Stomach (tissue), 4 donors: ENCODE measurements around the gene TRIM37.

Experiments
- EP300 ChIP-seq: sonication (generic); formaldehyde crosslinking; IDR thresholded peaks from one replicate; pipeline ENCODE4 v1.6.1; 2017; ENCODE audit warnings: antibody characterized with exemption
- POLR2A ChIP-seq, 4 donors: fragments of 450-650 bp; IDR thresholded peaks; one replicate each; pipeline ENCODE4 v1.6.1; 2016; ENCODE audit warnings: antibody characterized with exemption in 4 of 4, control low read depth in 2 of 4, mild to moderate bottlenecking in 1 of 4, moderate library complexity in 1 of 4
- POLR2AphosphoS5 ChIP-seq, 3 donors: sonication (generic); formaldehyde crosslinking; IDR thresholded peaks; one replicate each; pipeline ENCODE4 v1.6.1; 2016; ENCODE audit warnings: antibody characterized with exemption in 3 of 3
- TF ChIP-seq, protein P1 (sequence below), 7 experiments: fragments of 450-650 bp in 4 of 7; fragments of 200-600 bp in 3 of 7; sonication (generic) in 3 of 7; IDR thresholded peaks; one replicate each; pipeline ENCODE4 v1.5.1; 2016 to 2019; ENCODE audit warnings: antibody characterized with exemption in 7 of 7, control low read depth in 2 of 7, mild to moderate bottlenecking in 1 of 7

DNA sequence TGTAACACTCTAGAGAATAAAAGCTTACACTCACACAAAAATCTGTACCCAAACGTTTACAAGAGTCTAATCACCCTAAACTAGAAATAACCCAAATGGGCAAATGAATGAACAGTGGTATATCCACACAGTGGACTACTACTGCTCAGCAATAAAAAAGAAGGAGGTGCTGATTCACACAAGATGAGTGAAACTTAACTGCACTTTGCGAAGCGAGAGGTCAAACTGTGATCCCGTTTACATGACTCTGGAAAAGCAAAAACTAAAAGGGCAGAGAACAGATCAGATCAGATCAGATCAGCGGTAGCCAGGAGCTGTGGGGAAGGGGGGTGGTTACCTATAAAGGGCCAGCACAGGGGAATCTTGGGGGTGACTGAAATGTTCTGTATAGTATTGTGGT lies 113.4 kb downstream of the TRIM37 start:
- TF ChIP-seq, protein P1, sequence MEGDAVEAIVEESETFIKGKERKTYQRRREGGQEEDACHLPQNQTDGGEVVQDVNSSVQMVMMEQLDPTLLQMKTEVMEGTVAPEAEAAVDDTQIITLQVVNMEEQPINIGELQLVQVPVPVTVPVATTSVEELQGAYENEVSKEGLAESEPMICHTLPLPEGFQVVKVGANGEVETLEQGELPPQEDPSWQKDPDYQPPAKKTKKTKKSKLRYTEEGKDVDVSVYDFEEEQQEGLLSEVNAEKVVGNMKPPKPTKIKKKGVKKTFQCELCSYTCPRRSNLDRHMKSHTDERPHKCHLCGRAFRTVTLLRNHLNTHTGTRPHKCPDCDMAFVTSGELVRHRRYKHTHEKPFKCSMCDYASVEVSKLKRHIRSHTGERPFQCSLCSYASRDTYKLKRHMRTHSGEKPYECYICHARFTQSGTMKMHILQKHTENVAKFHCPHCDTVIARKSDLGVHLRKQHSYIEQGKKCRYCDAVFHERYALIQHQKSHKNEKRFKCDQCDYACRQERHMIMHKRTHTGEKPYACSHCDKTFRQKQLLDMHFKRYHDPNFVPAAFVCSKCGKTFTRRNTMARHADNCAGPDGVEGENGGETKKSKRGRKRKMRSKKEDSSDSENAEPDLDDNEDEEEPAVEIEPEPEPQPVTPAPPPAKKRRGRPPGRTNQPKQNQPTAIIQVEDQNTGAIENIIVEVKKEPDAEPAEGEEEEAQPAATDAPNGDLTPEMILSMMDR (IDR thresholded peaks at IDR 0.05) = no peak
- no peak for TF ChIP-seq POLR2AphosphoS5 (IDR thresholded peaks at IDR 0.05)
- TF ChIP-seq POLR2A (IDR thresholded peaks at IDR 0.05) = no peak
- TF ChIP-seq EP300 = no peak
